Neural progenitor cell (in vitro differentiated cells): Measurements from ENCODE around the gene SNX10. TPM values are rescaled to one million over a fixed set of nuclear protein-coding genes. Genes with fewer than 3 reads are reported as not detected.

Source experiments
- DNase-seq: peaks from one replicate; pipeline ENCODE4 v3.0.0-alpha.2; 2016; ENCODE audit warnings: low spot score
- H2AFZ ChIP-seq: fragments of 200-600 bp; sonication (generic); replicated peaks from 2 replicates; pipeline ENCODE4 v1.6.1; 2016; ENCODE audit warnings: antibody characterized with exemption
- H3F3A ChIP-seq: fragments of 200-600 bp; sonication (generic); 2 replicates; pipeline ENCODE4 v1.6.1; 2016; ENCODE audit warnings: antibody characterized with exemption, low read depth
- H3K27ac ChIP-seq: fragments of 200-600 bp; sonication (generic); 2 replicates; pipeline ENCODE4 v1.5.1; 2016; ENCODE audit warnings: mild to moderate bottlenecking
- H3K27me3 ChIP-seq: fragments of 200-600 bp; sonication (generic); 2 replicates; pipeline ENCODE4 v1.6.1; 2016; ENCODE audit warnings: mild to moderate bottlenecking, moderate library complexity
- H3K36me3 ChIP-seq: fragments of 200-600 bp; sonication (generic); 2 replicates; pipeline ENCODE4 v1.5.1; 2016
- H3K4me1 ChIP-seq: fragments of 200-600 bp; sonication (generic); 2 replicates; pipeline ENCODE4 v1.6.1; 2016; ENCODE audit warnings: mixed run types
- H3K4me2 ChIP-seq: fragments of 200-600 bp; sonication (generic); 2 replicates; pipeline ENCODE4 v1.6.1; 2016
- H3K4me3 ChIP-seq: fragments of 200-600 bp; sonication (generic); 2 replicates; pipeline ENCODE4 v1.5.1; 2016
- H3K79me2 ChIP-seq: fragments of 200-600 bp; sonication (generic); 2 replicates; pipeline ENCODE4 v1.6.1; 2016; ENCODE audit warnings: low read depth
- H3K9ac ChIP-seq: fragments of 200-600 bp; sonication (generic); 2 replicates; pipeline ENCODE4 v1.6.1; 2016
- H3K9me3 ChIP-seq: fragments of 200-600 bp; sonication (generic); 2 replicates; pipeline ENCODE4 v1.5.1; 2016; ENCODE audit warnings: low read depth
- H4K20me1 ChIP-seq: fragments of 200-600 bp; sonication (generic); 2 replicates; pipeline ENCODE4 v1.6.1; 2016; ENCODE audit warnings: low read depth
- H3K27ac Mint-ChIP-seq: 3 replicates; pipeline ENCODE4 v1.8.0; 2021; ENCODE audit warnings: mixed read lengths
- H3K27me3 Mint-ChIP-seq: 2 replicates; pipeline ENCODE4 v1.8.0; 2022; ENCODE audit warnings: low read depth, mild to moderate bottlenecking, inconsistent platforms, moderate library complexity, mixed read lengths; ENCODE audit not compliant: insufficient read depth
- H3K36me3 Mint-ChIP-seq: 3 replicates; pipeline ENCODE4 v1.8.0; 2021; ENCODE audit warnings: mixed read lengths
- H3K4me1 Mint-ChIP-seq: 3 replicates; pipeline ENCODE4 v1.8.0; 2021; ENCODE audit warnings: mixed read lengths
- H3K4me3 Mint-ChIP-seq: 3 replicates; pipeline ENCODE4 v1.8.0; 2021; ENCODE audit warnings: mild to moderate bottlenecking, moderate library complexity, mixed read lengths
- H3K9me3 Mint-ChIP-seq: 3 replicates; pipeline ENCODE4 v1.8.0; 2020; ENCODE audit warnings: mixed read lengths
- CTCF ChIP-seq: fragments of 200-600 bp; sonication (generic); IDR thresholded peaks from 2 replicates; pipeline ENCODE4 v1.5.1; 2017; ENCODE audit warnings: antibody characterized with exemption, mild to moderate bottlenecking
- EZH2 ChIP-seq: fragments of 200-600 bp; sonication (generic); IDR thresholded peaks from 2 replicates; pipeline ENCODE4 v1.6.1; 2017; ENCODE audit warnings: antibody characterized with exemption, mild to moderate bottlenecking, moderate library complexity
- EZH2phosphoT487 ChIP-seq: fragments of 200-600 bp; sonication (generic); IDR thresholded peaks from 2 replicates; pipeline ENCODE4 v1.6.1; 2017; ENCODE audit warnings: antibody characterized with exemption
- total RNA-seq: library from RNA; depleted of rRNA; stranded (reverse); fragments of >200 nt; gene quantifications from 2 replicates; pipeline ENCODE4 v1.2.3, GENCODE V29; 2015; ENCODE audit warnings: low replicate concordance

The SNX10 gene
- total RNA-seq, 1 donor from 2014 or later, result 29.6 TPM

- peaks cover 4% of the 10 kb centered on the region for H3K4me1 Mint-ChIP-seq
- TF ChIP-seq EZH2, result no peak
- TF ChIP-seq EZH2phosphoT487, result no peak
- TF ChIP-seq CTCF, result no peak
- no peaks in the 10 kb centered on the region for H3K9me3 ChIP-seq
- H3K4me1 ChIP-seq, result no peaks in the 10 kb centered on the region
- no peak for DNase-seq
- H3K4me3 ChIP-seq, result no peak overlapping the region
- no peaks in the 10 kb centered on the region for H3K27me3 ChIP-seq
- H3K9me3 Mint-ChIP-seq, result peaks cover 8% of the 10 kb centered on the region
- no peaks in the 10 kb centered on the region for H3K79me2 ChIP-seq
- H3K9ac ChIP-seq, result no peak overlapping the region
- H3K27ac Mint-ChIP-seq, result no peak overlapping the region
- no peaks in the 10 kb centered on the region for H3F3A ChIP-seq
- no peaks in the 10 kb centered on the region for H4K20me1 ChIP-seq
- H3K36me3 Mint-ChIP-seq, result no peaks in the 10 kb centered on the region
- no peak overlapping the region for H2AFZ ChIP-seq
- no peak overlapping the region for H3K27ac ChIP-seq
- peaks cover 10% of the 10 kb centered on the region for H3K27me3 Mint-ChIP-seq
- no peak overlapping the region for H3K4me2 ChIP-seq
- H3K4me3 Mint-ChIP-seq, result no peak overlapping the region
- H3K36me3 ChIP-seq, result no peaks in the 10 kb centered on the region
Observed at GRCh38 chr7:26328498-26329390, 37.1 kb downstream of the SNX10 start.

GRCh38 chr7:26329520-26330255 lies 38.0 kb downstream of the SNX10 start:
- DNase-seq, result no peak
- H3K79me2 ChIP-seq, result no peaks in the 10 kb centered on the region
- no peak overlapping the region for H3K4me3 ChIP-seq
- no peak overlapping the region for H2AFZ ChIP-seq
- H3K4me1 ChIP-seq, result no peaks in the 10 kb centered on the region
- no peaks in the 10 kb centered on the region for H3K36me3 Mint-ChIP-seq
- H3K4me2 ChIP-seq, result no peak overlapping the region
- no peaks in the 10 kb centered on the region for H4K20me1 ChIP-seq
- H3K27me3 Mint-ChIP-seq, result peaks cover 5% of the 10 kb centered on the region
- no peaks in the 10 kb centered on the region for H3K27me3 ChIP-seq
- peaks cover 4% of the 10 kb centered on the region for H3K4me1 Mint-ChIP-seq
- peaks cover 8% of the 10 kb centered on the region for H3K9me3 Mint-ChIP-seq
- no peak overlapping the region for H3K27ac Mint-ChIP-seq
- H3K36me3 ChIP-seq, result no peaks in the 10 kb centered on the region
- TF ChIP-seq EZH2 (no peak), CTCF (no peak), EZH2phosphoT487 (no peak)
- H3F3A ChIP-seq, result no peaks in the 10 kb centered on the region
- no peak overlapping the region for H3K9ac ChIP-seq
- no peak overlapping the region for H3K27ac ChIP-seq
- no peaks in the 10 kb centered on the region for H3K9me3 ChIP-seq
- no peak overlapping the region for H3K4me3 Mint-ChIP-seq

- Histone ChIP-seq H3K4me3 (no peak overlapping the region), H3F3A (no peaks in the 10 kb centered on the region), H3K4me2 (no peak overlapping the region), H2AFZ (no peak overlapping the region), H3K79me2 (no peaks in the 10 kb centered on the region), H3K9me3 (no peaks in the 10 kb centered on the region), H4K20me1 (no peaks in the 10 kb centered on the region), H3K9ac (no peak overlapping the region), H3K27me3 (no peaks in the 10 kb centered on the region), H3K27ac (no peak overlapping the region), H3K36me3 (no peaks in the 10 kb centered on the region), H3K4me1 (no peaks in the 10 kb centered on the region)
- peaks cover 8% of the 10 kb centered on the region for H3K9me3 Mint-ChIP-seq
- H3K4me1 Mint-ChIP-seq, result no peaks in the 10 kb centered on the region
- TF ChIP-seq EZH2phosphoT487 (no peak), EZH2 (no peak), CTCF (no peak)
- no peak overlapping the region for H3K27ac Mint-ChIP-seq
- peaks cover 5% of the 10 kb centered on the region for H3K27me3 Mint-ChIP-seq
- DNase-seq, result no peak
- no peaks in the 10 kb centered on the region for H3K36me3 Mint-ChIP-seq
- no peak overlapping the region for H3K4me3 Mint-ChIP-seq
Observed at GRCh38 chr7:26331113-26331512, 39.5 kb downstream of the SNX10 start.
